Urinary bladder (tissue), 4 donors: ENCODE data around the gene KRTAP5-5. TPM values are rescaled to one million over a fixed set of nuclear protein-coding genes. Genes with fewer than 3 reads are reported as not detected.
"Not testable (repeated sequence)": the region's sequence is repeated elsewhere in the genome, so short reads cannot be mapped to it uniquely, and the experiment has no call there.

Experiments used
- DNase-seq: peaks from one replicate; pipeline ENCODE4 v3.0.0-alpha.2; 2015; ENCODE audit errors: extremely low spot score
- H3K27ac ChIP-seq: one replicate; pipeline ENCODE4 v1.5.1; 2013; ENCODE audit warnings: low read depth, mild to moderate bottlenecking, moderate library complexity
- H3K36me3 ChIP-seq: one replicate; pipeline ENCODE4 v1.6.1; 2013; ENCODE audit warnings: mild to moderate bottlenecking, moderate library complexity; ENCODE audit not compliant: insufficient read depth
- H3K4me1 ChIP-seq: one replicate; pipeline ENCODE4 v1.6.1; 2013; ENCODE audit warnings: mild to moderate bottlenecking, moderate library complexity; ENCODE audit not compliant: insufficient read depth
- H3K4me3 ChIP-seq: one replicate; pipeline ENCODE4 v1.5.1; 2013; ENCODE audit warnings: low read depth, low read length
- WGBS: extraction: QIAGEN DNeasy Blood & Tissue Kit; methylation state at CpG from one replicate; pipeline ENCODE4 v1.1.7; 2013; 5-methylcytosine and 5-hydroxymethylcytosine counted together
- polyA plus RNA-seq: library from polyadenylated mRNA; stranded (reverse); fragments of 200-250 nt; gene quantifications from one replicate; pipeline ENCODE4 v1.2.3, GENCODE V29; 2013
- total RNA-seq: library from RNA; depleted of rRNA; stranded (reverse); fragments of >200 nt; gene quantifications from one replicate; pipeline ENCODE4 v1.2.3, GENCODE V29; 2014
- donor health status: healthy with polysubstance abuse.
- donor health status: healthy.

KRTAP5-5 gene
- total and polyA plus RNA-seq, 2 donors = not detected

DNA sequence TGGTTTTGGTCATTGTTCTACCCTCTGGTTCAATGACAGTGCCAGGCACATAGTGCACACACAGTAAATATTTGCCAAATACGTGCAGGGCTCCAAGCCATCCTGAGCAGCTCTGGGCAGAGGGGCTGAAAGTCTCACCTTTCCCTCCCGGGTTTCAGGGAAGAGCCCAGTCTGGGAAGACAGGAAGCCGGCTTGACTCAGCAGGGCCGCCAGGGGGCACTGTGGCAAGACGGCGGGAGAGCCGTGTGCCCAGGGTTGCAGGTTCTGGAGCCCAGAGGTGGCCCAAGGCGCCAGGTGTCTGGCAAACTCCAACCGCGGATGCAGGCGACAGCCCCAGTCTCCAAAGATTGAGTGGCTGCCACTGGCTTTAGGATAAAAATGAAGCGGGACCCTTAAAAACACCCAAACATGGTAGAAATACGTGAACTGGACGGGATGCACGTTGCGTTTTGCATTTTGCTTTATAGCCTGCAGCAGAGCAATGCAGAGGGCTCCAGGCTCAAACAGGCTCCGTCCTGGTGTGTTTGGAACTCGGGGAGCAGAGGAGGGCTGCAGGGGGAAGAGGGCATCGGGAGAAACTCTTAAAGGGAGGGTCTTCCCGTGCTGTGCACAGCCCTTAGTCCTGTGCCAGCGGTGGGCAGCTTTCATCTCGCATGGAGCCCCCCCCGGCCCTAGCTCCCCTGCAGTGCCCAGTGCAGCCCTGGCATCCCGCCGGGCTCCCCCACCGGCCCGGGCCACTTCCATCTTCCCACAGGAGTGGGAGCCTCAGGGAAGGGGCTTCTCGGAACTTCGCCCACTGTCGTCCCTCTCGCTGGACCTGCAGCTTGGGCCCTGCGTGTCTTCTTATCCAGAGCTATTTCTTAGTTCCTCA, 10.7 kb downstream of the KRTAP5-5 start:
- Histone ChIP-seq H3K4me1 (no peaks in the 10 kb centered on the region), H3K4me3 (no peak overlapping the region), H3K27ac (no peak overlapping the region), H3K36me3 (no peaks in the 10 kb centered on the region)
- DNase-seq = no peak
- WGBS = 56% methylated on average over 32 of the region's 32 CpGs

DNA sequence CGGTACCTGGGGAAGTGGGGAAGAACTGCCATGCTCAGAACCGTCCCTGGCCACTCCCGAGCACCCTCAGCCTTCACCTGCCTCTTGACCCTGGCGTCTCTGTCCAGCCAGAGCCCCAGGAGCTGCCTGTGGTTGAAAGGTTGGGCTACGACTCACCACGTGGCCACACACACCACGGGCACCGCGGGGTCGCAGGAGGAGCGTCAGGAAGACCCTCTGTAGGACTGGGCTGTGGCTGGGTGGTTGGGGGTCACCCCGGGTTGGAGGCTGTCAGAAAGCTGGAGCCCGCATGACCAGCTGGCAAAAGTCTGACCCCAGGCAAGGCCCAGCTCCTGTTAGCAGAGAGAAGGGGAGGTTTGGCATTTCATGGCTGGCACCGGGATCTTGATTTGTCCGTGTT, 11.5 kb downstream of the KRTAP5-5 start:
- no peak overlapping the region for H3K4me3 ChIP-seq
- H3K4me1 ChIP-seq = no peaks in the 10 kb centered on the region
- WGBS = 88% methylated on average over 15 of the region's 15 CpGs
- no peak overlapping the region for H3K27ac ChIP-seq
- H3K36me3 ChIP-seq = no peaks in the 10 kb centered on the region
- no peak for DNase-seq

DNA sequence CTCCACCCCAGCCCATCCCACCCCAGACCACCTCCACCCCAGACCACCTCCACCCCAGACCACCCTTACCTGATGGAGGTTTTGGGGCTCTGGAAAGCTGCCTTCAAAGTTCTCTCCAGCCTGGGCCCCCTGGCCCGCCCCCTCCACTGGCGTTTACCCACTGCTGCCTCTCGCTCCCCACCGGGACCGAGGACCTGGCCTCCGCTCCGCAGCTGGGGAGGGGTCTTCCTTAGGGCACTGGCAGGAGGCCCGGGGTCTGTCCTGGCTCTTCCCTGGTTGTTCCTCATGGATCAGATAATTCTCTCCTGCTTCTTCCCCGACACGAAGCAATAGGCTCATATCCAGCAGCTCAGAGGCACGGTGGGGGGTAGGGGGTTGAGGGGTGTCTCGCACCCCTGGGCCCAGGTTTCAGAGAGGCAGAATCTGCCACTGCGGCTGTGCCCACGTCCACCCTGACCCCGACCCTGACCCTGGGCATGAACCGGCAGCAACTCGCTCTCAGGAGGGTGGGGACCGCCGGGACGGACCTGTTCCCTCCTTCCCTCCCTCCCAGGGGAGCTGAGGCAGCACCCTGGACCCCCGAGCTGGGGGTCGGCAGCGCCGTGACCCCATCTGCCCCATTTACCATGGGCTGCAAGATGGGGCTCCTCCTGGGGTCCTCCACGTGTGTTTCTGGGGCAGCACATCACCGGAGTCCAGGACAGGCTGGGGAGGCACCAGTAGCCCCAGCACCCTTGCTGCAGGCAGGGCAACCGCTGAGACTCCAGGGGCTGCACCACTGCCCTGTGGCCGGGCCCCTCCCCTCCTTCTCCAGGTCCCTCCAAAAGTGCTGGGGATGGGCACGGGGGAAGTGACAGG, 12.9 kb downstream of the KRTAP5-5 start:
- Histone ChIP-seq H3K4me1 (no peaks in the 10 kb centered on the region), H3K27ac (no peak overlapping the region), H3K36me3 (no peaks in the 10 kb centered on the region), H3K4me3 (no peak overlapping the region)
- 72% methylated on average over 29 of the region's 29 CpGs for WGBS
- no peak for DNase-seq

DNA sequence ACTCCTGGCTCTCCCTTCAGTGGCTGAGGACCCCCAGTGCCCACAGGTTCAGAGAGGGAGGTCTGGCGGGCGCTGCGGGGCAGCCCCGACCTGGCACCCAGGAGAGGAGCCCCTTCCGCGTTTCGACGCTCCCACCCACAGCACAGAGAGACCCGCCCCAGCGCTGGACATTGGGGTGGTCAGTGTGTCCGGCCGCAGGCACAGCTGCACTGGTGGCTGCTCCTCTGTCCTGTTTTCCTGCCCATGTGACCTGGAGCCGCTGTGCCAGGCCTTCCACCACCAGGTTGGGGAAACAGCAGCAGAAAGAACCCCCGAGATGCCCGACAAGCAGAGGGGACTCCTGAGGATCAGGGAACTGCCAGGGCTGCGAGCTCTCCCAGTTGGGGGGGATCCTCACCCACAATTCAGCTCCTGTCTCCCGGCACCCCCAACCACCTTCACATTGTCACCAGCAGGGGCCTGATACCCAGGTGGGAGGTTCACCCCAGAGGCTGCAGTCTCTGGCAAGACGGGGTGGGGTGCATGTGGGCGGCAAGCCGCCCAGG, 13.6 kb downstream of the KRTAP5-5 start:
- H3K27ac ChIP-seq = no peak overlapping the region
- H3K4me1 ChIP-seq = no peaks in the 10 kb centered on the region
- WGBS = 94% methylated on average over 20 of the region's 20 CpGs
- H3K4me3 ChIP-seq = no peak overlapping the region
- no peak for DNase-seq
- H3K36me3 ChIP-seq = no peaks in the 10 kb centered on the region

DNA sequence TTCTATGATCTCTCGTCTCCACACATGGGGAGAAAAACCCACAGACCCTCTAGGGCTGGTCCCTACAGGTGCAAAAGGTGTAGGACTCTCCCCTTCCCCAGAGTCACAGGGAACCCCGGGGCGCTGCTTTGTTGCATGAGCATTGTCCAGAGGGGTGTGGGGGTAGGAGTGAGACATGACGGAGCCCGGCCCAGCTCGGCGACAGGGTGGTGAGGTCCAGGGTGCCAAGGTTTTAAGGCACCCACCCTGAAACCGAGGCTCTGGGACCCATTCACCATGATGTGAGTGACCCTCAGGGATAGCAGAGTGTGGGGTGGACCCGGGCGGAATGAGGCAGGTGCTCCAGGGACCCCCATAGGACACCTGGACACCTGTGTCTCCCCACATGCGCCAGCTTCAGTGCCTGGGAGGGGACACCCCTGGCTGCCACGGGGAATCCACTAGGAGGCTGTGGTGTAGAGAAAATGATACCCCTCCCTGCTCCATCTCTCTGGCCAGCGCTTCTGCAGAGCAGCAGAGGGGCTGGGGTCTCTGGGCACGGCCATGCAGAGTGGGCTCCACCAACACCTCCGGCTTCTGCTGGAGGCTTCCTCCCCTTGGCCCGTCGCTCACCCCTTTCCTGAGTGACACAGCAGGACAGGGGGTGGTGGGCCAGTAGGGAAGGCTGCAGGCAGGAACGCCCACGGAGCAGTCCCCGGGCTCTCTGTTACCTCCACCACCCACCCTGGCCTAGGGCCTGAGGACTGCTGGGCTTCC, 15.2 kb downstream of the KRTAP5-5 start:
- H3K4me3 ChIP-seq = no peak overlapping the region
- no peaks in the 10 kb centered on the region for H3K36me3 ChIP-seq
- H3K27ac ChIP-seq = no peak overlapping the region
- no peaks in the 10 kb centered on the region for H3K4me1 ChIP-seq
- no peak for DNase-seq
- WGBS = 82% methylated on average over 20 of the region's 20 CpGs

DNA sequence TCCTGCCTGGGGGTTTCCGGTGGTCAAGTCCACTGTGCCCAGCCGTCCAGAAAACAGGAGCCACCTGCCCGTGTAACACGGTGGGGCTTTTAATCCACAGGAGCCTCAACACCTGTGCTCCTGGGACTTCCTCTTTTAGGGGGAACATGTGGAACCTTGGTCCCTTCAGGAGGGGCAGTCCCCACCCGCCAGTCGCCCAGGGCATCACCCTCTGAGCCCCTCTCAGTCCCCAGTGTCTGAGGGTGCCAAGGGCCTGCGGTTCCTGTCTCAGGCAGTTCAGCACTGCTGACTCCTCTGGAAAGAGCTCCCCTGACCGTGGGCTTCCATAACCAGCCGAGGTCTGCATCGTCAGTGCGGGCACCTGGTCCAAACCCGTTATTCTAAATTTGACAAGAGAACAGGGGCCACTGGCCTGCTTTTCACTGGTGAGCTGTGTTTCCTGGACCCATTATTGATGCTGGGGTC, 15.8 kb downstream of the KRTAP5-5 start:
- WGBS = 77% methylated on average over 12 of the region's 12 CpGs
- H3K27ac ChIP-seq = no peak overlapping the region
- no peaks in the 10 kb centered on the region for H3K36me3 ChIP-seq
- H3K4me3 ChIP-seq = no peak overlapping the region
- DNase-seq = no peak
- no peaks in the 10 kb centered on the region for H3K4me1 ChIP-seq

DNA sequence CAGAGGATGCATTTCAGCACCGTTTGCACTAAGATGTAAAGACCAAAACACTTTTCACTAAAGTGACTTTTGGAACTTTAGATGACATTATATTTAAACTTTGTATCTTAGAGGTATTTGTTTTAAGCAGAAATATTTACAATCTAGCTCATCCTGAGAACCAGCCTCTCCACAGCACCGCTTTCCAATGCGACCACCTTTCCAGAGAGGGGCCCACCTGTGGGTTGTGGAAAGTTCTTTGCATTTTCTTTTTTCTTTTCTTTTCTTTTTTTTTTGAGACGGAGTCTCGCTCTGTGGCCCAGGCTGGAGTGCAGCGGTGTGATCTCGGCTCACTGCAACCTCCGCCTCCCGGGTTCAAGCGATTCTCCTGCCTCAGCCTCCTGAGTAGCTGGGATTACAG, 17.0 kb downstream of the KRTAP5-5 start:
- H3K36me3 ChIP-seq, H3K4me1 ChIP-seq, H3K4me3 ChIP-seq, H3K27ac ChIP-seq, DNase-seq: not testable (repeated sequence)
- 92% methylated on average over 10 of the region's 10 CpGs for WGBS

DNA sequence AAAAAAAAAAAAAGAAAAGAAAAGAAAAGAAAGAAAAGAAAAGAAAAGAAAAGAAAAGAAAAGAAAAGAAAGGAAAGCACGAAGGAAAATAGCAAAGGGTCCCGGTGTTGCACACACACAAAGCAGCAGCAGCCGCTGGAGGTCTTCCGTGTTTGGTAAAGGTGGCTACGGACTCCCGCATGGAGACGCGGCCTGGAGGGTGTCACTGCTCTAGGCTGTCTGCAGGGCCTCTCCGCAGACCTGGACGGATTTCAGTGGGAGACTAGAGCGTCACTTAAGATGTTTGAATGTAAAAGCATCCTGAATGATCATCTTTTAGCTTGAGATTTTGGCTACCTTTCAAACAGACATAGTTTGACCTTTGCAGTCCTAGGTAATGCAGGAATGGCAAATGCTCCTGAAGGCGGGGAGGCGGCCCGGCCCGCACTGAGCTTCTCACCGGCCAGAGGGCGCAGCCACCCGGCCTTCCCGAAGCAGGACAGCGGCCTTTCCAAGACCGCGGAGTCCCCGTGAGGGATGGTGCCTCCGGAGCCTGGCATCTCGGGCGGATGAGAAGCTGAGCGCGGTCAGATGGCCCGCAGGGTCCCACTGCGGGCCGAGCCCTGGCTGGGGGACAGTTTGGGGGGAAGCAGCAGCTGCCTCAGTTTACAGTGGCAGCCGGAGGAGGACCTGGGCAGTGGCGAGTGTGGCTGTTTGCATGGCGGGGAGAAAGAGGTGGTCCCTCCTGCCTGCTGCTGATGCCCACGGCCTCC, 18.5 kb downstream of the KRTAP5-5 start:
- no peak overlapping the region for H3K27ac ChIP-seq
- no peaks in the 10 kb centered on the region for H3K36me3 ChIP-seq
- H3K4me3 ChIP-seq = no peak overlapping the region
- no peaks in the 10 kb centered on the region for H3K4me1 ChIP-seq
- 93% methylated on average over 35 of the region's 35 CpGs for WGBS
- no peak for DNase-seq

DNA sequence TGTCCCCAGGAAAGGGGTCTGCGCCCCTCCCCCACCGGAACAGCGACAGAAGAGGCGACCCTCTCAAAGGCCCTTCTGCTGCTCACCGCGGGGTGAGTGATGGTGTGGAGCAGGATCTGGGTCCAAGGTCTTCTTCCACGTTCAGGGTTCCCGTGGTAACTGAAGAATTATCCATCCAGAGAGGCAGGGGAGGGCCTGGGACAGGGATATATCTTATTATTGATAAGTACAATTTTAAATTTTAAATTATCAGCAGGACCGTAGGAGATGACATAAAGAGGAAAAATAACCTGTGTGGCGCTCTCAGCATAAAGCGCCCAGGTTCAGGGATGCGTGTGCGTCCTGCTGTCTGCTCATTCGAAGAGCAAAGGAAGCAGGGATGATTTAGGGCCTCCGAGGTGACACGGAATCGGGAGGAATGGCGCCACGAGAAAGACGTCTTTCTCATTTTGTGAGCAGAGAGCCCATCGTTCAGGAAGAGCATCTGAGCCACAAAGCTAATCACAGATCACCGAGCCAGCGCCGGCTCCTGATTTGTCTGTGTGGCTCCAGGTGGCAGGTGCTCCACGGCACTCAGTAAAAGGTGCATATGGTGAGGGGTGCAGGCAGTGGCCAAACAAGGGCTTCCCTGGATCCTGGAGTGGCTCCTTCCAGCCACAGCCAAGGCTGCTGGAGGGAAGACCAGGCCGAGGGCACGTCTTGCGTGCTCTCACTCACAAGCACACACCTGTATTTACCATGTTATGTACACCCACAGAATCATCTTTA, 19.3 kb downstream of the KRTAP5-5 start:
- 92% methylated on average over 28 of the region's 28 CpGs for WGBS
- no peak for DNase-seq

DNA sequence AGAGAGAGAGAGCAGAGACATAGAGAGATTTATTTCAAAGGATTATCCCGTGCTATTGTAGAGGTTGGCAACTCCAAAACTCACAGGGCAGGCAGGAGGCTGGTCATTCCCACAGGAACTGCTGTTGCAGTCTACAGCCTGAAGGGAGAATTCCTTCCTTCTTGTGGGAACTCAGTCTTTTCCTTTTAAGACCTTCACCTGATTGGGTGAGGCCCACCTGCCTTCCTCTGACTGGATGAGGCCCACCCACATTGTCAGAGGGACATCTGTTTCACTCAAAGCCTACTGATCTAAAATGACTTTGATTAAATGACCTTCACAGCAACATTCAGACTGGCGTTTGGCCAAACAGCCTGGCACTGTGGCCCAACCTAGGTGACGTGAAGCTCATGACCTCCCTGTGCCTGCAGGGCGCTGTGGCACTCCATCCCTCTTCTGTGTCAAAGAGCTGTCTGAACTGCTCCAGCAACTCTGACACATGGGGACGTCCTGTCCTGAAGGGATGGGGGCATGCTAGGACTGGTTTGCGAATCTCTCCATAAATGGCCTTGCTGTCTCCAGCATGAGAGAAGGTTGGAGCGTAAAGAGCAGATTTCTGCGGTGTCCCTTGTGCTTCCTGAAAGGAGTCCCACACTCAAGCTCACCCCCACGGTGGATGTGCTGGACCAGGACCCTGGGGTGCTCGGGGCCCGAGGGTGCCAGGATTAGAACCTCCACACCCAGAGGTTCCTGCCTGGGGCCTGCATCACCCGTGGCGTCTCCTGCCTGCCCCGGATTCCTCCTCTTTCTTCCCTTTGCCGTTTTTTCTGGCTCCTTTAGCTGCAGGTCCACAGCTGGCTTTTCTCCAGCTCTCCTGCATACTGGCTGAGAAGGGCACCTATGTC, 20.7 kb downstream of the KRTAP5-5 start:
- 81% methylated on average over 15 of the region's 15 CpGs for WGBS

More for the DNA sequence above, 19.3 kb downstream of the KRTAP5-5 start:
- no peak overlapping the region for H3K4me3 ChIP-seq
- H3K36me3 ChIP-seq = no peaks in the 10 kb centered on the region
- H3K4me1 ChIP-seq = no peaks in the 10 kb centered on the region
- no peak overlapping the region for H3K27ac ChIP-seq

DNA sequence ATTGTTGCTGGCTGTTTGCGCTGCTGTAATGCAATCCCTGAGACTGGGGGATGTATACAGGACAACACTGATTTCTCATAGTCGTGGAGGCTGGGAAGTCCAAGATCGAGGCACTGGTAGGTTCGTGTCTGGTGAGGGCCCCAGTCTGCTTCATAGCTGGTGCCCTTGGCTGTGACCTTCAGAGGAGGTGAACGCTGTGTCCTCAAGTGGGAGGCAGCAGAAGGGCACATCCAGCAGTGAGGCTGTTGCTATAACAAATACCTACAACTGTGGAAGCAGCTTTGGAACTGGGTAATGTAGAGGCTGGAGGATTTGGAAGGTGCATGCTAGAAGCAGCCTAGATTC, 21.3 kb downstream of the KRTAP5-5 start:
- no peaks in the 10 kb centered on the region for H3K4me1 ChIP-seq
- no peaks in the 10 kb centered on the region for H3K36me3 ChIP-seq
- no peak overlapping the region for H3K27ac ChIP-seq
- H3K4me3 ChIP-seq = no peak overlapping the region
- no peak for DNase-seq
- 83% methylated on average over 5 of the region's 5 CpGs for WGBS

More for the DNA sequence above, 20.7 kb downstream of the KRTAP5-5 start:
- H3K4me1 ChIP-seq = no peaks in the 10 kb centered on the region
- no peak overlapping the region for H3K4me3 ChIP-seq
- no peak overlapping the region for H3K27ac ChIP-seq
- no peak for DNase-seq
- H3K36me3 ChIP-seq = no peaks in the 10 kb centered on the region
